ENCODE measurements around the gene C3orf38.
"Not testable (repeated sequence)": the region's sequence is repeated elsewhere in the genome, so short reads cannot be mapped to it uniquely, and the experiment has no call there.

C3orf38 gene

GRCh38 chr3:88166419-88166971 is 16.7 kb downstream of the C3orf38 start:
- no peak for DNase-seq (ENCODE audit: low spot score)

GRCh38 chr3:88167173-88167572 is 17.4 kb downstream of the C3orf38 start:
- no peak for DNase-seq (ENCODE audit: low spot score)

- no peak for DNase-seq (ENCODE audit: low spot score)
These were observed 17.9 kb downstream of the C3orf38 start for GRCh38 chr3:88167704-88168103.

- DNase-seq (ENCODE audit: low spot score) = no peak
These were observed 18.4 kb downstream of the C3orf38 start for GRCh38 chr3:88168171-88168570.

- peak; percentile 32 for DNase-seq (ENCODE audit: low spot score)
These were observed 30.7 kb downstream of the C3orf38 start for GRCh38 chr3:88180398-88180999.

GRCh38 chr3:88182165-88182918 is 32.6 kb downstream of the C3orf38 start:
- DNase-seq (ENCODE audit: low spot score) = not testable (repeated sequence)

- no peak for DNase-seq (ENCODE audit: low spot score)
These were observed 38.7 kb downstream of the C3orf38 start for GRCh38 chr3:88188436-88188835.

GRCh38 chr3:88189361-88189810 is 39.6 kb downstream of the C3orf38 start:
- no peak for DNase-seq (ENCODE audit: low spot score)

- DNase-seq (ENCODE audit: low spot score) = no peak
These were observed 42.2 kb downstream of the C3orf38 start for GRCh38 chr3:88191872-88192409.

GRCh38 chr3:88192631-88193030 is 42.9 kb downstream of the C3orf38 start:
- no peak for DNase-seq (ENCODE audit: low spot score)

- no peak for DNase-seq (ENCODE audit: low spot score)
These were observed 46.2 kb downstream of the C3orf38 start for GRCh38 chr3:88195951-88196434.

GRCh38 chr3:88198121-88198520 is 48.4 kb downstream of the C3orf38 start:
- no peak for DNase-seq (ENCODE audit: low spot score)

GRCh38 chr3:88203642-88204055 is 53.9 kb downstream of the C3orf38 start:
- peak; percentile 70 for DNase-seq (ENCODE audit: low spot score)

All from GM03348 (cell line).